Neutrophil (primary cell): Measurements from ENCODE around the gene TMCC1.

Experiments
- H3K27ac ChIP-seq: fragments of 200-600 bp; sonication (generic); 2 replicates; pipeline ENCODE4 v1.5.1; 2016; ENCODE audit warnings: mild to moderate bottlenecking, moderate library complexity
- H3K27me3 ChIP-seq: fragments of 200-600 bp; sonication (generic); 2 replicates; pipeline ENCODE4 v1.6.0; 2016; ENCODE audit warnings: mild to moderate bottlenecking
- H3K36me3 ChIP-seq: fragments of 200-600 bp; sonication (generic); 2 replicates; pipeline ENCODE4 v1.5.1; 2017
- H3K4me1 ChIP-seq, 2 experiments: fragments of 200-600 bp in 1 of 2; sonication (generic) in 1 of 2; 1 replicate in 1 of 2; 2 replicates in 1 of 2; pipeline versions ENCODE4 v1.5.1 to v1.6.1; 2013 to 2016; ENCODE audit warnings: low read depth in 1 of 2, low read length in 1 of 2, mild to moderate bottlenecking in 1 of 2, moderate library complexity in 1 of 2; ENCODE audit not compliant: control insufficient read depth in 1 of 2, insufficient read depth in 1 of 2
- H3K4me3 ChIP-seq, 2 experiments: fragments of 200-600 bp in 1 of 2; sonication (generic) in 1 of 2; 1 replicate in 1 of 2; 2 replicates in 1 of 2; pipeline ENCODE4 v1.5.1; 2013 to 2016; ENCODE audit warnings: low read depth in 1 of 2, low read length in 1 of 2, mild to moderate bottlenecking in 1 of 2, moderate library complexity in 1 of 2
- H3K9me3 ChIP-seq: fragments of 200-600 bp; sonication (generic); 2 replicates; pipeline ENCODE4 v1.5.1; 2016
- TF ChIP-seq, protein P1 (sequence below): fragments of 200-600 bp; sonication (generic); IDR thresholded peaks from 2 replicates; pipeline ENCODE4 v1.5.1; 2016; ENCODE audit warnings: antibody characterized with exemption

The TMCC1 gene

DNA sequence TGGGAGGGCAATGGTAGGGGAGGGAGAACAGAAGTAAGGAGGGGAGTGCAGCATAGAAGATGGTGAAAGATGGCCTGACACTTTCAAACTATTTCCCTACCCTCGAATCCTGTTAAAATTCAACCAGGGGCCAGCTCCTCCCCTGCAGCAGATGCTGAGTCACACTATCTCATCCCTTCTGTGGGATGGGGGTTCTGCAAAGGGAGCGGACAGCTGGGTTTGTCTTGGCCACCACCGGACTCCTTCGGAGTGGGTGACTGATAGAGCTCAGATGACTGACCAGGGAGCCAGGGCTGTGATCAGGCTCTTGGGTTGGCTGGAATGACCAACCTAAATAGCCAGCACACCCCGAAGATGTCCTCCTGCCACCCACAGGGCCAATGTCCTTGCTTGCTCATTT, 33.6 kb upstream of the TMCC1 start:
- Histone ChIP-seq H3K9me3 (no peaks in the 10 kb centered on the region), H3K36me3 (no peaks in the 10 kb centered on the region), H3K27ac (no peak overlapping the region), H3K27me3 (no peaks in the 10 kb centered on the region), H3K4me1 (peaks cover 17 to 25% of the 10 kb centered on the region in 2 experiments), H3K4me3 (no peak overlapping the region)
- TF ChIP-seq, protein P1, sequence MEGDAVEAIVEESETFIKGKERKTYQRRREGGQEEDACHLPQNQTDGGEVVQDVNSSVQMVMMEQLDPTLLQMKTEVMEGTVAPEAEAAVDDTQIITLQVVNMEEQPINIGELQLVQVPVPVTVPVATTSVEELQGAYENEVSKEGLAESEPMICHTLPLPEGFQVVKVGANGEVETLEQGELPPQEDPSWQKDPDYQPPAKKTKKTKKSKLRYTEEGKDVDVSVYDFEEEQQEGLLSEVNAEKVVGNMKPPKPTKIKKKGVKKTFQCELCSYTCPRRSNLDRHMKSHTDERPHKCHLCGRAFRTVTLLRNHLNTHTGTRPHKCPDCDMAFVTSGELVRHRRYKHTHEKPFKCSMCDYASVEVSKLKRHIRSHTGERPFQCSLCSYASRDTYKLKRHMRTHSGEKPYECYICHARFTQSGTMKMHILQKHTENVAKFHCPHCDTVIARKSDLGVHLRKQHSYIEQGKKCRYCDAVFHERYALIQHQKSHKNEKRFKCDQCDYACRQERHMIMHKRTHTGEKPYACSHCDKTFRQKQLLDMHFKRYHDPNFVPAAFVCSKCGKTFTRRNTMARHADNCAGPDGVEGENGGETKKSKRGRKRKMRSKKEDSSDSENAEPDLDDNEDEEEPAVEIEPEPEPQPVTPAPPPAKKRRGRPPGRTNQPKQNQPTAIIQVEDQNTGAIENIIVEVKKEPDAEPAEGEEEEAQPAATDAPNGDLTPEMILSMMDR, result no peak

GRCh38 chr3:129919806-129920205, 26.3 kb upstream of the TMCC1 start:
- Histone ChIP-seq H3K4me1 (peaks cover 38 to 58% of the 10 kb centered on the region in 2 experiments), H3K27me3 (no peaks in the 10 kb centered on the region), H3K9me3 (no peaks in the 10 kb centered on the region), H3K36me3 (no peaks in the 10 kb centered on the region), H3K4me3 (no peak overlapping the region), H3K27ac (no peak overlapping the region)
- TF ChIP-seq, protein P1, result no peak

GRCh38 chr3:129919357-129919756, 25.8 kb upstream of the TMCC1 start:
- H3K27ac ChIP-seq, result no peak overlapping the region
- H3K27me3 ChIP-seq, result no peaks in the 10 kb centered on the region
- H3K4me3 ChIP-seq, result no peak overlapping the region
- no peaks in the 10 kb centered on the region for H3K9me3 ChIP-seq
- TF ChIP-seq, protein P1, result no peak
- peaks cover 38 to 62% of the 10 kb centered on the region in 2 experiments for H3K4me1 ChIP-seq
- no peaks in the 10 kb centered on the region for H3K36me3 ChIP-seq

DNA sequence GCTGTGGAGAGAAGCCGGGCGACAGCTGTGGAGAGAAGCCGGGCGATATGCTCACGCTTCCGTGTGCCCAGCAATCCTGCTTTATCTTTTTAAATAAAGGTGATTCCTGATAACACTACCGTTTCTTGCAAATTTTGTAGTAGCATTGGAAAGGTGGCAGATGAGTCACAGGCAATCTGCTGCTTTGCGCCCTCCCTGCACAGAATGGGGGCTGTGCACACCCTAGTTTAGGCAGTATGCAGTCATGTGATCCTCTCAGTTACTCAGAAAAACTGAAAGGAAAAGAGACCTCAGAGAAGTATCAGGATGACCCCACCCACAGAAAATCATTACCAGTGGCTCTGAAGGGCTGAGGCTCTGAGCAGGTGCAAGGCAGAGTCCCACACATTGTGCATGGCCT, 24.9 kb upstream of the TMCC1 start:
- H3K27me3 ChIP-seq, result no peaks in the 10 kb centered on the region
- peaks cover 38 to 67% of the 10 kb centered on the region in 2 experiments for H3K4me1 ChIP-seq
- no peaks in the 10 kb centered on the region for H3K9me3 ChIP-seq
- no peak overlapping the region for H3K4me3 ChIP-seq
- H3K27ac ChIP-seq, result peak overlapping the region; percentile 98
- TF ChIP-seq, protein P1, result no peak
- H3K36me3 ChIP-seq, result no peaks in the 10 kb centered on the region

GRCh38 chr3:129917423-129918007, 24.0 kb upstream of the TMCC1 start:
- Histone ChIP-seq H3K36me3 (no peaks in the 10 kb centered on the region), H3K4me3 (peak overlapping the region in 1 of 2 experiments; percentile 2), H3K27me3 (no peaks in the 10 kb centered on the region), H3K27ac (peak overlapping the region; percentile 98), H3K9me3 (no peaks in the 10 kb centered on the region), H3K4me1 (peaks cover 44 to 76% of the 10 kb centered on the region in 2 experiments)
- TF ChIP-seq, protein P1, result no peak
